Measurements from ENCODE around the gene SPCS2.

- TF ChIP-seq EZH2 (IDR thresholded peaks at IDR 0.05; ENCODE audit: low read depth, low read length, severe bottlenecking) (no peak), CTCF (IDR thresholded peaks at IDR 0.05; ENCODE audit: control extremely low read depth in 1 of 3, insufficient read depth in 1 of 3, low read depth in 1 of 3, low read length in 3 of 3) (no peak), CHD1 (IDR thresholded peaks at IDR 0.05; ENCODE audit: low read depth, low read length) (no peak), POLR2A (IDR thresholded peaks at IDR 0.05; ENCODE audit: control extremely low read depth in 1 of 2, low read depth in 2 of 2, low read length in 2 of 2) (no peak)
Measured at GRCh38 chr11:75022296-75022695, 73.2 kb downstream of the SPCS2 start.

Data from H1 (cell line).